Activated CD4-positive, alpha-beta T cell treated with anti-CD3 and anti-CD28 coated beads, Interleukin-2, Interleukin-6, amounts not matched to agents 100 ng/mL and 50 ng/mL, durations not matched to agents 16 hours and 8 hours (primary cell): ENCODE measurements around the gene AAMP.
A peak's percentile ranks its signal among the peaks of the same experiment; 100 is the strongest.

Experiments used
- DNase-seq: peaks from one replicate; pipeline ENCODE4 v3.0.0-alpha.2; 2020

Gene AAMP

DNA sequence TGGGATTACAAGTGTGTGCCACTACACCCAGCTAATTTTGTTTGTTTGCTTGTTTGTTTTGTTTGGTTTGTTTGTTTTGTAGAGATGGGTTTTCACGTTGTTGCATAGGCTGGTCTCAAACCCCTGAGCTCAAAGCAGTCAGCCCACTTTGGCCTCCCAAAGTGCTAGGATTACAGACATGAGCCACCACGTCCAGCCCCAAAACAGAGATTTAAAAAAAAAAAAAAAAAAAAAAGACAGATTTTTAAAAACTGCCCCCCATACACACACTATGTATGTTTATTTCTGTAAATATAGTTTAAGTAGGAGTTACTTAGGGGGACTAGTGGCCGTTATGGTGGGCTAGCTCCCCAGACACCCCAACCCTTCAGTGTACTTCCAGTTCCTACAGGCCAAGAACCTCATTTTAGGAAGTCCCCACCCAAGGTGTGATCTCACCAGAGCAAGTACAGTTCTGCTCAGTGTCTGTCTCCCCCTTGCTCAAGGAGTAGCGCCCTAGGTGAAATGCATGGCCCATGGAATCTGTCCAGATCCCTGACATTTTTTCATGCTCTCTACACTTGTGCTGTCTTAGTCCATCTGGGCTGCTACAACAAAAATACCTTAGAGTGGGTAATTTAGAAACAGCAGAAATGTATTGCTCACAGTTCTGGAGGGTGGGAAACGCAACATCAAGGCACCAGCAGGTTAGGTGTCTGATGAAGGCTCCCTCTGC is 23.9 kb upstream of the AAMP start:
- no peak for DNase-seq

DNA sequence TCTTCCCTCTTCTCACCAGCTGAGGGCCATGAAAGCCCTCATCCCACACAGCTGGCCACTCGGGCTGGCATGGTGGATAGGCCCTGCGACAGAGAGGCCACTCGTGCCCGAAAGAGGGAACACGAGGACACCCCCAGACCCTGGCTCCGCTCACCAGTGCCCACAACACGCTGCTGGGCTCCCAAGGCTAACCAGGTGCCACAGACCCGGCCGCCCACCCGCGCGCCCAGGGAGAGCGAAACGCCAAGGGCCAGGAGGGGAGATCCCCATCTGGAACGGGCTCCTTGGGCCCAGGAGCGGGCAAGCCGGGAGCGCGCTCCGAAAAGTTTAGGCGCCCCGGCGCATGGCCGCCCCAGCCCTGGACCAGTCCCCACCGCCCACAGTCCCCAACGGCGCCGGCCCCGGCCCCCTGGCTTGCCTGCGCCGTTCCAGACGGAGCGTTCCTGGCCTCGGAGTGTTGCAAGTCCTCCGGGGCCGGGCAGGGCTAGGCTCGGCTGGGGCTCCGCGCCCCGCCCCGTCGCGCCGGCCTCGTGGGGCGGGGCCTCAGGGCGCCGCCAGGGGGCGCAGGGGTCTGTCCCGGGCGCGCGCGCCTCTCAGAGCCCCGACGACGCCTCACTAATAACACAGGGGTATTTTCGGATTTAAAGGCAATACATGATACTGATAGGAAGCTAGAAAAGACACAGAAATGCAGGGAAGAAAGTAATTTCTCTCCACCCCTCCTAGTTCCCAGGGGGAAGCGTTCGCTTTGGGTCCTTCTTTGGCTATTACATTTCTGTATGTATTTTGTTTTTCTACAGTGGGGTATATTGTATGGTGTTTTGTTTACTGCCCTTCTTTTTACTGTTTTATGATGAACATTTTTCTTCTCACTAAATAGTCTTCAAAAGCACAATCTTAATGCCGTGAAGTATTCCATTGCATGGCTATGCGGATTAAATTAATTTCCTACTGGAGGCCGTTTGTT is 22.4 kb upstream of the AAMP start, which contains the start of gene TMBIM1:
TMBIM1 (minus strand) TSS at position 456 of the 967 bp plus-strand sequence. CDS start 10,362 bp downstream, outside the sequence.
- DNase-seq, result peak; percentile 87

DNA sequence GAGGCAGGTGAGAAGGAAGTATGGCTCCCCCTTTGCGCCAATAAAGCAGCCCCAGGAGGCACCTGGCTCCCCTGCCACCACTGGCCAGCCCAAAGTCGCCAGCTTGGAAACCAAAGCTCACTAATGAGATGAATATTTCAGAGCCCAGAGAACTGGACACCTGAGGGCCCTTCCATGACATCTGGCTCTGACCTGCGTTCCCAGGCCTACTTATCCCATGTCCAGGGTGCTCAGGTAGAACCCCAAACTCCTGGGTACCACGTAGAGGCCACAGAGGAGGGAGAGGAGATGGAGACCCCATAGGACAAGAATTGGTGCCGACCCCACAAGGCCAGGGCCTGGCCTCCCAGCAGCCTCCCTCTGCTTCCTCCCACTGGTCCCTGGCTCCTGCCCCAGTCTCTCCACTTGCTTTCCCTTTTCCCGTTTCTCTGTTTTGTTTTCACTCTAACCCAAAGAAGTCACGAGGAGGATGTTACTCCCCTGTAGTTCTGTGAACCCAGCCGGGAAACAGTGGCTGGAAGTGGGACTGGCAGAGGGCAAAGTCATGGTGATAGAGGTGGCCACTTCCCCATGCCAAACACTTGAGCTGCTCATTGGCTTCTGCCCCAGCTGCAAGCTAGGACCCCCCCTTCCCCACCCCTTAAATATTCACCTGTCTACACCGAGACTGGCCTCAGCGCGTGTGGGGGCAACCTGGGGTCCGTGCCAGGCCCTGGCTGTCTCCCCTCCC is 21.5 kb upstream of the AAMP start:
- no peak for DNase-seq

DNA sequence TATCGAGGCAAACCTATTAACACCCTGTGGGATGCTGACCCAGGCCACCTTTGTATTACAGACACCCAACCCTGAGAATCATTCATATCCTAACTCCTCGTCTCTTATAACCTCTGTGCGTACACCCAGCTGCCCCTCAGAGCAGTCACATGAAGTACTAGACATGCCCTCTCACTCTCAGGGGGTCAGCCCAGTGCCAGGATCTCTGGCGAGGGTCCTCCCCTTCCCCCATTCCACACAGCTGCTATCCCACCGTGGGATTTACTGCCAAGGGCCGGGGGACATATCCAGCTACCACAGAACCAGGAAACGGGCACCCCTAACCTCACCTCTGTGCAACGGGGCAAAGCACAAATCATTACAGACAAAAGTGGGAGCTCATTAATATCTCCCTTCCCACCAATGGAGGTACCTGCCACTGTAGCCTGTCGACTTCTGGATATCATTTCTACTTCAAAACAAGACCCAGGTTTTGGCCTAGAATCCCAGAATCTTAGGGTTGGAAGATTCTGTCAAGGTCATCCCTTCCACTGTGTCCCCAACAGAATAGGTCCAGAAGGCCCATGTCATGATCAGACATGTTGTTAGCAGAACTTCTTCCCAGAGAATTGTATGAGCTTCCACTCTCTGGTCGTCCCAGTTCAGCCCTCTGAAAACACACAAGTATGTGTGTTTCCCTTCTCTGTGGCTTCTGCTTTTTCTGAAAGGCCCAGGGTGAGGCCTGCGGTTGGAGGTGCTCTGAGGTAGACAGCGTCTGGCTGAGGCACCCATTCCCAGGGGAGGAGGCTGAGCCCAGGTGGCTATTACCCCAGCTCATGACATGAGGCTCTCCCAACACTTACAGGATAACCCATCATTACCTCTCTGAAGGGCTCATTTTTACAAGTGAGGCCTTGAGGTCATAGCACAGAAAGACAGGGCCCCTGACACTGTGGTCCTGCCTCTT is 20.7 kb upstream of the AAMP start:
- peak; percentile 58 for DNase-seq

DNA sequence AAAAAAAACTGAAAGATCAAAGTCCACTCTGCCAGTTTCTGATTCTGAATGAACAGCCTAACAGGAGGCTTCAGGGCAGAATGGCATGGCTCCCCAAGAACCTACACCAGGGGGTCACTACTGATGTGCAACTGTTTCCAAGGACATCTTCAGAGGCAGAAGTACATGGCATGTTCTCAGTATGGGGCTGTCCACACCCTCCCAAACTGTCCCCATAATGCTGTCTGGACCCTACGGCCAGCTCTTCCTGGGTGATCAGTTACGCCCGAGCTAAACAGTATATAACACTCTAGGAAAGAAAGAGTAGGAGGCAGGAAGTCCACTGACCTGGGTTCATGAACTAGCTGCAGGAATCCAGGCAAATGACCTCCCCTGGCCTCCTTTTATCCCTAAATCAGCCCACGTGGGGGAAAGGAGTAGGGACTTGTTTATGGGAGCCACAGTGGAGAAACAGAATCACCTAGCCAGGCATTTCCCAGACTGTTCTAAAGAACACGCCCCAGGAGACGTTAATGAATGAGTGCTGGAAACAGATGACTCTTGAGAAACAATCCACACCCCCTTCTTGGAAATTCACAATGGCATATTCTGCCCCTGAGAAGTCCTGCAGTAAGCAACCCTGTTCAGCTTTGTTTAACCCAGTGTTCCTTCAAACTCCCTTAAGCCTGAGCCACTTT is 19.8 kb upstream of the AAMP start:
- no peak for DNase-seq

DNA sequence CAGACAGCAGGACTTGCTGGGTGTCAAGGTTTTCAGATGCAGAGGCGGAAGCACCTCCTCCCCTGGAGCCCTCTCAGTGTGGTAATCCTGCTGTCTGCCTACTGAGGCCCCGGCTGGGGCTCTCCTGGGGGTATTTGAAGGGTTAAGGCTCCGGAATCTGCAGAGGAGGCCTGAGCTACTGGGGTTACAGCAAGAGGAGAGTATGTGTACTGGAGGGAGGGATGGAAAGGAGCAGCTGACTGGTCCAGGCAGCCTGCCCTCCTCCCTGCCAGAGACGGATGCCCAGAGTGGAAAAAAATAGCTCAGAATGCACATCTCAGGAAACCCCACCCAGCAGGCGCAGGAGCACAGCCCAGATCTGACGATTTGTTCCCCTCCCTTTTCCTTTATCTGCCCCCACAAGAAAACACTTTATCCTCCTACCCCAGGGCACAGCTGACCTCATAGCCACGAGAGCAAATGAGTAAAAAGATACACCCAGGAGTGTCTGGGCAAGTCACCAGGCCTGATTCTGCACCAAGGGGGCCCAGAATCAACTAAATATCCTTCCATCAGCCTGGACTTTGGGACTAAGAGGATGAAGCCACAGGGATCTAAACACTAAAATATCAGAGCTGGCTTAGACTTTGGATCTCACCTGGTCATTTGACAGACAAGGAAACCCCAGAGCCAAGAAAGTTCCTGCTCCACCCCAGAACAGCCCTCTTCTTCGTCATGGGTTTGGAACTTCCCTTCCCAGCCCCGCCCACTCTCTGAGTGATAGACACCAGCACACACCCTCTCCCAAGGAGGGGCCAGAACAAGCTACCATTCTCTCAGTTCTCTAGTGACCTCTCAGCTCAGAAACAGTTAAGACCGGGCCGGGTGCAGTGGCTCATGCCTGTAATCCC is 16.9 kb upstream of the AAMP start:
- peak; percentile 90 for DNase-seq

DNA sequence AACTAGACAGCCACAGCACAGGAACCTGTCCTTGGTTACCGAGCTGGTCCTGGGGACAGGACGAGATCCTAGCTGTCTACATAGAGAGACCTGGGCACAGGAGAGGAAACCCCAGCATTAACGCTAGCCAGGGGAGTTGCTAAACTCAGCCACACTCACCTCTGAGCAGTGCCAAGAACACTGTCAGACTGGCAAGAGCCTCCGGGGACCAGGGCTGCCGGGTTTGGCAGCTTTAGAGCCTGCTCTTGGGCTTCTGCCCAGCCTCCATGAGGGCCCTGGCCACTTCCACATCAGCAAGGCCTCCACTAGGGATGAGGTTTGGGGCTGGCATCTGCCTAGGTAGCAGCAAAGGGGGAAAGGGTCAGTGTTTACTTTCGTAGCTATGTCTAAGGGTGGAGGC is 15.7 kb upstream of the AAMP start:
- DNase-seq, result no peak

DNA sequence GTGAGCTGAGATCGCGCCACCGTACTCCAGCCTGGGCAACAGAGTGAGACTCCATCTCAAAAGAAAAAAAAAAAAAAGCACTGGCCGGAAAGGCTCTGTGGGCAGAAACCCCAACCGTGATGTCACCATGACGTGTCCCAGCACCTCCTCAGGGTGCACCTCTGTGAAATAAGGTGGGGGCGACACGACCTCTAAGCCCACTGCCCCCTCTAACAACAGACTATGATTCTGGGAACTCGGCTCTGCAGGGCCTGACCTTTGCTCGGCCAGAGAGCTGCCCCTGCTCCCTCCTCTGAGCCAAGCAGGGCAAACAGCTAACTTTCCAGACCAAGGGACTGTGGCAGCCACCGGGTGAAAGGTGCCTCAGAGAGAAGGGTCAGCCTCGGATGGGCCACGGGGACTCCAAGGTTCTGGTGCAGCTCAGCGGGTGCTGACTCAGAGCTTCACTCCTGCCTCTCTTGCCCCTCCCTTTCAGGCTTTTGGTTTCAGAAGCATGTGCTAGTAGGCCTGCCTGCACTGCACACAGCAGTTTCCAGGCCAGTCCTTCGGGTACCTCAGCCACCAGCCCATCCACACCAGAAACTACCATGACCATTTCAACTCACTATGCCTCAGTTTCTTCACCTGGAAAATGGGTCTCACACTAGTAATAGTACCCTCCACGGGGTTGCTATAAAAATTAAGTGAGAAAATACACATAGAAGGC is 14.3 kb upstream of the AAMP start:
- peak; percentile 87 for DNase-seq

DNA sequence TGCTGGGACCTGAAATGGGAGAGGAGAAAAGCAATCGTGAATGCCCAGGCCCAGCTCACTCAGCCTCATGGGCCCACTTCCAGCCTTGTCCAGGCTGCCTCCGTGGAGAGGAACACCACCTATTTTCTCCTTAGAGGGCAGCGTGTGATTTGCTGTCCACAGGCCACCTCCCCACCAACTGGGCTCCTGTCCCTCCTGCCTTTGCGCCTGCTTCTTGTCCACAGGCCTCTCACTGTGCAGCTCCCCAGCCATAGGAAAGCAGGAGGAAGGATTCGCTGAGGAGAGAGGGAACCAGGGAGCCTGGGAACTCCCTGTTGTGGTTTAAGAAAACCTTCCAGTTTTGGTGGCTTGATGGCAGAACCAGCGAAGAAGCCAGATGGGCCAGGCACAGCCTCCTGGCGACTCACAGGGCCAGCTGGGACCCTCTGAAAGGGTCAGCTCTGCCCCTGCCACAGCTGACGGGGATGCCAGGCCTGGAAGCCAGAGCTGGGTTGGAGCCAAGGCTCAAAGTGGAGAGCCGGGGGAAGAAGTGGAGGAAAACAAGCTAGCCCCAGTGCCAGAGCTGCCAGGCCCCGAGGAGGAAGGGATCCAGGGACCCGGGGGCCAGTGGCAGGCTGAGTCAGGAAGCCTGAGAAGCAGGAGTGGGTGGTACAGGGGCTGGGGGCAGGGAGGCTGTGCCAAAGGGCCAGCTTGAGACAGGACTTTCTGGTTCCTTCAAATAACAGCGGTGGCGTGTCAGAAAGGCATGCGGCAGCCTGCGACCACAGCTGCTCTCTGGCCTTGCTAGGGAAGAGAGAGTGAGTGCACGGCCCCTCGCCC is 12.4 kb upstream of the AAMP start:
- DNase-seq, result no peak

DNA sequence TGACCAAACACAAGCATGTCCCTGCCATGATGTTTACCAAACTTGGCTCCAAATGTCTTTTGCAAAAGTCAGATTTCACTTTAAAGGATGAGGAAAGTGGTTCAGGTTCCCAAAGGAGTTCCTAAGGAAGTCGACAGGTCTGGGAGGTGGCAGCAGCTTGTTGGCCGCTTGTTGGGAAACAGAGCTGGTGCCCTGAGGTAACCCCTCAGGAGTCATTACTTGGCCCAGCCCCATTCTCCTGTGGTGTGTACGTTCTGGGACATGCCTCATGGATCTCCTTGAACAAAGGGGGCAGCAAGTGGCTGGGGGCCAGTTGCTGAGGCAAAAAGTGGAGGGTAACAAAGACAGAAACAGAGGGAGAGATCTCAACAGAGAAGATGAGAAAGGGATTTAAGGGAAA is 11.5 kb upstream of the AAMP start:
- DNase-seq, result no peak

DNA sequence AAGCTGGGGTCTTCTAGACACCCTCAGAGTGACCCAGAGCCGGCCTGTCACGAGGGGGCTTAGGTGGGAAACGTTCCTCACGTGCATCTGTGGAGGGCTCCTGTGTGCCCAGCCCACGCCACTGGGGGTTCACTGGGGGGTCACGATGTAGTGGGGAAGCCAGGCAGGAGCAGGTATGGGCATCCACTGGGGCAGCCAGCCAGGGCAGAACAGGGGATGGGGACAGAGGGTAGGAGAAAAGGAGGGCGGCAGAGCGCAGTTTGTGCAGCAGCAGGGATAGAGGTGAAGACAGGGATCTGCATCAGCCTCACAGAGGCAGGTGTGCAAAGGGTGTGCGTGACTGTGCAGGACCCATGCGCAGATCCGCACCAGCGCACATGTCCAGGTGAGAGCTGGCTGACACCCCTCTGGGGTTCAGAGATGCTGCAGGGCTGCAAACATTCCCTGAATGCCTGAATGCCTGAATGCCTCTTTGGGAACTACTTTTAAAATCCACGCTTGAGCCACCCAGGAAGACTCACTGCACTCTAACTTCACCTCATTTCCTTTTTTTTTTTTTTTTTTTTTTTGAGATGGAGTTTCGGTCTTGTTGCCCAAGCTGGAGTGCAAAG is 10.4 kb upstream of the AAMP start:
- no peak for DNase-seq

DNA sequence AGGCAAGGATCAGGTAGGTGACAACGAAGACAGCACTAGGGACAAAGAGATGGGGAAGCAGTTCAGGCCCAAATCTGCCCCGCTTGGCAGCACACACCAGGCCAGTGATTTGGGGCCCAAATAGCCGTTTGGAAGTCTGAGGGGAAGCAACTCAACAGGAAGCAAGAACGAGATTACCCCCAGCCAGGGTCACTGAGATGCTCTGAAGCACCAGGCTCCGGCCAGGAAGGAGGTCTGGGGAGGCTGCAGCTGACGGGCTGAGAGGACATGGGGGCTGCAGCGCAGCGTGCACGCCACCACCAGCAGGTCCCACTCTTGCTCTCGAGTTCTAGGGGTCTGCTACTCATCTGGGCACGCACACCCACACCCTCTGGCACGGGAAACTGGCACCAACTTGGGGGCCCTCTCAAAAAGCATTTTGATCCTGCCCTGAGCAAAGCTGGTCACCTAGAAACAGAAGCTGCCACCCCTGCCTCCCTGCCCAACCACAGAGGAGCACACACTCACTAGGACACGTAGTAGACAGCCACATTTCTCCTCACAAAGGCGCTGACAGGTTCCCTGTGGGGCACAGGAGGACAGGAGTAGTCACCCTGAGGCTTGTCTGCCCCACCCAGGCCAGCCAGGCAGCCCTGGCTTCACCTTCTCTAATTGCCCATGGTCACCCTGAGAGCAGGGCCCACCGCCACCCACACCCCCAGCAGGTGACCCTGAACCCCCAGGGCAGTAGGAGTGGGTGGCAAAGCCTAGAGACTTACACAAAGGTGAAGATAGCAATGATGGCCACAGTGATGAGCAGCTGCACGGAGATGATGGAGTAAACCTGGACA is 8.8 kb upstream of the AAMP start:
- DNase-seq, result no peak

DNA sequence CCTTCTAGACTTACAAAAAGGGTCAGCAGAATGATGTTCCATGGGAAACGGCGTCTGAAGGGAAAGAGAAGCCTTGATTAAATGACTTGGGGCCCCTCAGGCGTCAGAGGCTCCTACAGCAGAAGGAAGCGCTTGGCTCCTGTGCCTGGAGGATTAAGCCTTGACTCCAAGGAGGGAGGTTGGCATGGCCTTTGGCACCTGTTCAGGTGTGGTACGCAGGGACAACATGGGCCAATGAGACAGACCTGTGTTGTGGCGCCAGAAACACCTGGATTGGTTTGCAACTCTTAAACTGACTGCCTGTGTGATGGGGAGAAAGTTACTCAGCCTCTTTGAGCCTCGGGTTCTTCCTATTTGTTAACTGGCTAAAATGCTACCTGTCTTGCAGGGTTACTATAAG is 8.0 kb upstream of the AAMP start:
- DNase-seq, result no peak

DNA sequence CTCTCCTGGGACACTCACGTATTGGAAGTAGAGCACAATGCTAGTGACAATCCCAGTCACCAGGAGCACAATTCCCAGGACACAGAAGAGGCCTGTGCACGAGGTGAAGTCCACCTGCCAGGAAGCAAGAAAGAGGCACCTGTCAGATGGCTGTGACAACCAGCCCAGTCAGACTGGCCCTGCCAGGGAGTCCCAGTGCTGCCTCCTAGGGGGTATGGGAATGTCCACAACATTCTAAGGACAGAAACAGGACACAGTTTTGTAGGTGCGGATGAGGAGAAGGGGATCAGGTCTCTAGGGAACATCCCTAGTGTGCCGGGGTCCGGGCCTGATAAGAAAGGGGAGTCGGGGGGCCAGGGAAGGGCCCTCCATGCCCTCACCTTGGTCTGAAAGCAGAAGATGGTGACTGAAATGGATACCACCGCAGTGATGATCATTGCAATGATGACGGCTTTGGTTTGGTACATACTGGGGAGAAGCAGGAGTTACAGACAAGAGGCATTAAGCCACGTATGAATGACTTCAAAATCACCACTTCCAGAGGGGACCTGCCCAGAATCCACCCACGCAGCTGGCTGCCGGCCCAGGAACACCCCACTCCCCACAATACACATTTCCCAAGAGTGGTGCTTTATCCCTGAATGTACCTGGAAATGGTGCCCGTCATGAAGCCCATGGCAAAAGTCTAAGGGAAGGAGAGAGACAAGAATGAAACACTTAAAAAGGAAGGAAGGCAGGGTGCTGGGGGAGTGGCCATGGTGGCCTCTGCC is 7.2 kb upstream of the AAMP start:
- DNase-seq, result no peak

DNA sequence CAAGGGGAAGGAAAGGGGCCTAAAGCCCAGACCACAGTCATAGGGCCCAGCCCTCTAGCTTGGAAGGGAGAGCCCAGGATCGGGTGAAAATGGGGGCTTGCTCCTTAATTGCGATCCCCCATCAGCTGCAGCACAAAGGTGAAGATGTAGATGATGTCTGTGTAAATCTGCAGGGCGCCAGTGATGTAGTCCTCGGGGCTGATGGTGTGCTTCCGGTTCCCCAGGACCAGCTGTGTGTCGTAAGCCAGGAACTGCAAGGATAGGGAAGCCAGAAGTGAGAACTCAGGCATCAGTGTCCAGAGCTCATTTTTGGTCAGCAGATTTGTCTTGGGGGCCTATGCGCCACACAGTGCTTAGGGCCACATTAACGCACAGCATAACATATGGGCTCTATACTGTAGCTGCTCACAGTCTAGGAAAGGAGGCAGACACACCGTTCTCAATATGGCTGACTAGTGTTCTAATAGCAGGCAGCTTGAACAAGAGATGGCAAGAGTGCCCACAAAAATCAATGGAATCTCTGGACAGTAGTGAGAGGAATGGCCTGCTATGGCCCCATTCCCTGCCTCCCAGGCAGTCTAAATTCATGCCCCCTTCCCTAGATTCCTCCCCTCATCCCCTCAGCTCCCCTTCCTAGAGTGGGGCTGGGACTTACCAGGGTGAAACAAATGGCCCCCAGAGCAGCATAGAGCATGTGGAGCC is 5.6 kb upstream of the AAMP start:
- no peak for DNase-seq

DNA sequence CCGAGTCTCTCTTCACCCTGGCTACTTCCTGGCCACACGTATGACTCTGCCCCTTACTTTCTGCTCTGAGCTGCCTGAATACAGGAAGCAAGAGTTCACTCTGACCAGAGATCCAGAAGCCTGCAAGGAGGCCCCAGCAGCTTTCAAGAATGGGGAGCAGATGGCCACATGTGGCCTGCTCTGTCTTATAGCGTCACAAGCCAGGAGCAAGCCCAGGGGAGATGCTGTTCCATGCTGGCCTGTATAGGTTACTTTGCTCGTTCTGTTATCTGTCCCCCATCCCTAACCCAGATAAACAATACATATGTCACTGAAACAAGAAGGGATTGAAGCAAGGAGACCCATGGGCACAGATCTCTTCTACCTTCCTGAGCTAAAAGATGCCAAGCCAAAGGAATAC is 4.6 kb upstream of the AAMP start:
- no peak for DNase-seq
